NB4 (cell line): ENCODE results near the gene ATP6V1F.

Experiments
- CTCF ChIP-seq: IDR thresholded peaks from one replicate; pipeline ENCODE4 v1.5.1; 2012; ENCODE audit warnings: low read depth, low read length
- MAX ChIP-seq: IDR thresholded peaks from 2 replicates; pipeline ENCODE4 v1.6.1; 2011; ENCODE audit warnings: low read depth, low read length
- MYC ChIP-seq: IDR thresholded peaks from 2 replicates; pipeline ENCODE4 v1.6.1; 2011; ENCODE audit warnings: low read depth, low read length
- POLR2A ChIP-seq: IDR thresholded peaks from 2 replicates; pipeline ENCODE4 v1.6.1; 2011; ENCODE audit warnings: mild to moderate bottlenecking; ENCODE audit not compliant: insufficient read length; ENCODE audit errors: extremely low read depth

- TF ChIP-seq POLR2A (no peak), CTCF (no peak), MAX (no peak), MYC (no peak)
Measured at GRCh38 chr7:128827971-128828711, 34.5 kb upstream of the ATP6V1F start.
